Fibroblast of the aortic adventitia (primary cell): ENCODE results near the gene HOXA5. TPM values are rescaled to one million over a fixed set of nuclear protein-coding genes. Genes with fewer than 3 reads are reported as not detected.
A peak's percentile ranks its signal among the peaks of the same experiment; 100 is the strongest.

Source experiments
- DNase-seq: peaks from one replicate; pipeline ENCODE4 v3.0.0-alpha.2; 2010; ENCODE audit warnings: low read depth
- H3K4me3 ChIP-seq: 2 replicates; pipeline ENCODE4 v1.5.1; 2011; ENCODE audit warnings: low read depth, mild to moderate bottlenecking, control low read depth, low read length, moderate library complexity
- total RNA-seq: library from RNA; depleted of rRNA; stranded (reverse); fragments of >200 nt; gene quantifications from 2 replicates; pipeline ENCODE4 v1.2.3, GENCODE V29; 2012; ENCODE audit warnings: low replicate concordance
- TF ChIP-seq, protein P1 (sequence below): IDR thresholded peaks from 2 replicates; pipeline ENCODE4 v1.5.1; 2011; ENCODE audit warnings: mild to moderate bottlenecking, low read length, control low read depth, inconsistent platforms; ENCODE audit not compliant: insufficient read depth

Gene HOXA5
- total RNA-seq, 1 donor, result 0.72 TPM

DNA sequence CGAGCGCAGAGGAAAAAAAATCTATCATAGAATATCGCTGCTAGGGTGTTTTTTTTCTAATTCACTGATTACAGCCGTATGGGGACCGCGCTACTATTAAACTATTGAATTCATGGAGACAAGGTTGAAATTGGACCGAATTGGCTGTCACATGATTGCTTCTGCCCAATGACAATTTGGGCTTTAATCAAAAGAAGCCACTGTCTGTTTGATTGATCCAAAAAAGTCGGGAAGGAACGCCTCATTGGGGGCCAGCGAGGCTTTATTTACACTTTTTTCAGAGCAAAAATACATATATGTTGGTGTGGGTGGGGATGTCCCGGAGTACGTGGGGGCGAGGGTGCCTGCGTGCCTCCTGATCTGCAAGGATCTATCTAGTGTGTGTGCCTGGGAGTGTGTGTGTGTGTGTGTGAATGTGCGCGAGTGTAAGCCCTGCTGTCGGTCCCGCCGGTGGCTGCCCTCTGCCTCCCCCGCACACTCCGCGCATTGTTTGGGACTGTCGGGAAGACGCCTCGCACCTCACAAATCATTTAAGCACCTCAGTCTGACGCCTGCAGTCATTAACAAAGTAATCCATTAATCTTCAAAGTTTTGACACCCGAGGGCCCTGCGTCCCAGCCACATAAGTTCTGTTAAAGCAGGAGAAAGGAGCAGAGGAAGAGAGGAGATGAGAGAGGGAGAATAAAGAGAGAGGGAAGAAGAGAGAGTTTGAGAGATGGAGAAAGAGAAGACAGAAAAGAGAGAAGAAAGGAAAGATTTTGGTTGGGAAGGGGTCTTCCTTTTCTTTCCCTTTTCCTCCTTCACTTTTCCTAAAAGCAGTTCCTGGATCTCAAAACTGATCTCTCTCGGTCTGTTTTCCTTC lies 40.7 kb downstream of the HOXA5 start, which contains the start of gene HOXA2:
Gene HOXA2, minus strand, starts transcription at position 103 of the 862 bp plus-strand sequence. CDS start 183 bp downstream, outside the sequence.
- peak within 1 kb of the TSS; percentile 69 for H3K4me3 ChIP-seq
- DNase-seq, result peak; percentile 89
- TF ChIP-seq, protein P1, sequence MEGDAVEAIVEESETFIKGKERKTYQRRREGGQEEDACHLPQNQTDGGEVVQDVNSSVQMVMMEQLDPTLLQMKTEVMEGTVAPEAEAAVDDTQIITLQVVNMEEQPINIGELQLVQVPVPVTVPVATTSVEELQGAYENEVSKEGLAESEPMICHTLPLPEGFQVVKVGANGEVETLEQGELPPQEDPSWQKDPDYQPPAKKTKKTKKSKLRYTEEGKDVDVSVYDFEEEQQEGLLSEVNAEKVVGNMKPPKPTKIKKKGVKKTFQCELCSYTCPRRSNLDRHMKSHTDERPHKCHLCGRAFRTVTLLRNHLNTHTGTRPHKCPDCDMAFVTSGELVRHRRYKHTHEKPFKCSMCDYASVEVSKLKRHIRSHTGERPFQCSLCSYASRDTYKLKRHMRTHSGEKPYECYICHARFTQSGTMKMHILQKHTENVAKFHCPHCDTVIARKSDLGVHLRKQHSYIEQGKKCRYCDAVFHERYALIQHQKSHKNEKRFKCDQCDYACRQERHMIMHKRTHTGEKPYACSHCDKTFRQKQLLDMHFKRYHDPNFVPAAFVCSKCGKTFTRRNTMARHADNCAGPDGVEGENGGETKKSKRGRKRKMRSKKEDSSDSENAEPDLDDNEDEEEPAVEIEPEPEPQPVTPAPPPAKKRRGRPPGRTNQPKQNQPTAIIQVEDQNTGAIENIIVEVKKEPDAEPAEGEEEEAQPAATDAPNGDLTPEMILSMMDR, result no peak

DNA sequence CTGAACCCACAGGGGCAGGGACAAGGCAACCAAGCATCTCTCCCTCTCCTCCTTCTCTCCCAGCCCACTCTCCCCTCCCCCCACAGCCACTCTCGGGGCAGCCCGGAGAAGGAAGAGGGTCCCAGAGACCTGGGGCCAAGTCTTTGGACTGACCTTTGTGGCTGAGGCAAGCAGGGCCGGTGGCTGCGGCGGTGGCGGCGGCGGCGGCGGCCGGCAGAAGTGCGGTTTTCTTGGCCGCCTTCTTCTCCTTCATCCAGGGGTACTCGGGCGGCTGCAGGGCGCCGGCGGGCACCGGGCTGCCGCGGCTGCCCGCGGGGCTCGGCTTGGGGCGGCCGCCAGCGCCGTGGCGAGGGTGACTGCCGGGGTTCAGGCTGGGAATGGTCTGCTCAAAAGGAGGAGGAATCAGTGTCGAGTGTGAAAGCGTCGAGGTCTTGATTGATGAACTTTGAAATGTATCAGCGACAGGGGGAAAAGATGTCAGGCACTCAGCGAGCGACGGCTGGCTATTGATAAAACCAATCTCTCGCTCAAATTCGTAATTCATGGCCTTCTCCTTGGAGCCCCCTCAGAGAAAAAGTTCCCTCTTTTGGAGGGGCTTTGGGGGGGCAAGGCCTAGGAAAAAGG lies 41.4 kb downstream of the HOXA5 start:
- peak overlapping the region; percentile 69 for H3K4me3 ChIP-seq
- TF ChIP-seq, protein P1, result no peak
- no peak for DNase-seq

DNA sequence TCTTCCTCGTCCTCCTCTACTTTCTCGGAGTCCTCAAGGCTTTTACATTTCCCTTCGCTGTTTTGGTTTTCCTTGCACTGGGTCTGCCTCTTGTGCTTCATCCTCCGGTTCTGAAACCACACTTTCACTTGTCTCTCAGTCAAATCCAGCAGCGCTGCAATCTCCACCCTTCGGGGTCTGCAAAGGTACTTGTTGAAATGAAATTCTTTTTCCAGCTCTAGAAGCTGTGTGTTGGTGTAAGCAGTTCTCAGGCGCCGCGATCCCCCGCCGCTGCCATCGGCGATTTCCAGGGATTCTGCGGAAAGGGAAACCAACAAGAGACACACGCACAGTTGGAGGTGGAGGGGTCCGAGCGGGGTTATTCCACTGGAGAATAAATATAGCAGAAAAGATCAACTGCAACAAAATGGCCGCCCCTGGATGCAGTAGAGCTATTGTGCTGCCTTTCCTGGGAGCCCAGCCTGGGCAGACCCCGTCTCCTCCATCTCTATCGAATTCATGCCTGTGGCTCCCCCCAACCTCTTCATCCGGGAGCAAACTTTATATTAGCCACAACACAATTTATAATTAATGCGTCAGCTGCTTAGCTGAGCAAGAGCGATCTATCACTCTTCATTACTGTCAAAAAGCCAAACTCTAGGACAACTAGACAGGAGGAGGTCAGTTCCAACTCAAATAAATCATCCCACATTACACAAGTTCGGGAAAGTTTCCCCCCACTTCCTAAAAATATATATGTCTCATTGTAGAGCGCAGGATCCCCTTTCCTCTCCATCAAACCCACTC lies 42.1 kb downstream of the HOXA5 start:
- peak overlapping the region; percentile 69 for H3K4me3 ChIP-seq
- TF ChIP-seq, protein P1, result no peak
- peak; percentile 71 for DNase-seq

DNA sequence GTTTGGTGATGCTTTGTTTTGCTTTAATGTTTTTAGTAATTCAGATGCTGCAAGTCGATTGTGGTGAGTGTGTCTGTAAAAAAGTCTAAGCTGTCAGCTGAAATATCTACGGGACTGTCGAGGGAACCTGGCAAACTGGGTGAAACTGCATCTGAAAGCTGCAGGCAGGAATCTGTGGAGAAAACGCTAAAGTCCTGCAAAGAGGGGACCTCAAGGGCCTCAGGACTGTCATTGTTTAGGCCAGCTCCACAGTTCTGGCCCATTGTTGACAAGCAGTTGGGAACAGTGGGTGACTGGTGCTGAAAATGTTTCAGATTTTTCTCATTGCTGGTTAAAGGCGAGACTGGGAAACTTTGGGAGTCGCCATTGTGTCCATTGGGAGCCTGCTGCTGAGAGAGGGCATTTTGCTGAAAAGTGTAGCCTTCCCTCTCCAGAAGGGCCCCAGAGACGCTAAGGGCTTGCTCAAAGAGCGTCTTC lies 42.7 kb downstream of the HOXA5 start:
- peak; percentile 49 for DNase-seq
- TF ChIP-seq, protein P1, result no peak

DNA sequence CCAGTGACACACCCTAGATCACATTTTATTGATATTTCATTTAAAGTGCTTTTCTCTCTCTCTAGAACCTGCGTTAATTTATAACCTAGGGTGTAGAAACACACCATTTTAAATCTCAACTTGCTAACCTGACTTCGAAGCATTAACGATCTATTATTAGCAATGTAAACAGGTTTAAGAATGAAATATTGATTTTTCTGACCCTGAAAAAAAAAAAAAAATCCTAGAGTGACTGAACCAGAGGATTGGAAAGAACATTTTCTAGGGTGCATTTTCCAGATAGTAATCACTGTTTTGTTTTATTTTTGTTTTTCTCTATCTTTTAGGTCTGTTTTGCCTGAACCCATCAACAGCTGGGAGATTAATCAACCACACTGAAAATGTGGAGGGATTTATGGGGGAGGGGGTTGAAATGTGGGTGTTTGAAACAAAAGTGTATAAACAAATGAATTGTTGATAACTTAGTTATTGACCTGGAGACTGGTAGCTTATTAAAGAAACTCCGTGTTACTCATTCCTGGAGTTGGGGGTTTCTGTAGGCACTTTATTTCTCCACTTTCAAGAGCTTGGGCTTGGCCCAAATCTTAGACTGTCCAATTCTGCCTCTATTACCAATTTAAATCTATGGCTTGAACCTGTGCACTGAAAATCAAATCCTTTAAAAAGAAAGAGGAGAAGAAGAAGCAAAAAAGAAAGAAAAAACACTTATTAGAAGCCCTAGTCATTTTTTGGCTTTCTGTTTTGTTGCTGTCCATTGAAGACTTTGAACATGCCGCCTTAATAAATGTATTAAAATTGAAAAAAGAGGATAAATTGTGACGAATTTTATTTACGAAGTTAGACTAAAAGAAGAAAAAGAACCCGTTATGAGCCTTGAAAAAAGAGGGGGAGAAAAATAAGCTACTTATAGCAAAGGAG lies 43.8 kb downstream of the HOXA5 start:
- H3K4me3 ChIP-seq, result peak overlapping the region; percentile 81
- peak; percentile 33 for DNase-seq
- TF ChIP-seq, protein P1, result no peak

More for the DNA sequence above, 42.7 kb downstream of the HOXA5 start:
- H3K4me3 ChIP-seq, result peak overlapping the region; percentile 69
